Measurements from ENCODE around the gene OTULIN.

The OTULIN gene

GRCh38 chr5:14669415-14669814 lies 4.9 kb downstream of the OTULIN start:
- DNase-seq, result no peak

DNA sequence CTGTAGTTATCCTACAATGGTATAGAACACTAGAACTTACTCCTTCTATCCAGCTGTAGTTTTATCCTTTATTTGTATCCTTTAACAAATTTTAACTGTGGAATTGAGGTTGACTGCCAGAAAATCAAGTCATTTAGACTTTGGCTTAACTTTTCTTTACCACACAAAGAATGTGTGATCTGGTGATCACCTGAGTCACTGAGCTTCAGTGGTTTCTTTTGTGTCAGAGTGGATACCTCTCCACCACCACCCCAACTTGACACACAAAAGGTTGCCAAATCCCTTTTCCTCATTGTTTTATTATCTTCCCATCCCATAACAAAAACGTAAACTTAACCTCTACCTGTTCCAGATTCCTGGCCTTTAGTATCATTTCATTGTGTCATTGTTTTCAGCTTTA lies 5.5 kb downstream of the OTULIN start:
- no peak for DNase-seq

GRCh38 chr5:14671414-14671813 lies 6.9 kb downstream of the OTULIN start:
- no peak for DNase-seq

- no peak for DNase-seq
Observed at GRCh38 chr5:14672082-14672481, 7.6 kb downstream of the OTULIN start.

- DNase-seq, result no peak
Observed at GRCh38 chr5:14672484-14673394, 8.2 kb downstream of the OTULIN start.

- DNase-seq, result no peak
Observed at GRCh38 chr5:14673443-14673842, 8.9 kb downstream of the OTULIN start.

GRCh38 chr5:14674983-14675854 lies 10.7 kb downstream of the OTULIN start:
- no peak for DNase-seq

GRCh38 chr5:14675865-14676300 lies 11.4 kb downstream of the OTULIN start:
- DNase-seq, result no peak

GRCh38 chr5:14676320-14676719 lies 11.8 kb downstream of the OTULIN start:
- no peak for DNase-seq

- DNase-seq, result no peak
Observed at GRCh38 chr5:14678773-14679334, 14.3 kb downstream of the OTULIN start.

- DNase-seq, result no peak
Observed at GRCh38 chr5:14679595-14679994, 15.1 kb downstream of the OTULIN start.

DNA sequence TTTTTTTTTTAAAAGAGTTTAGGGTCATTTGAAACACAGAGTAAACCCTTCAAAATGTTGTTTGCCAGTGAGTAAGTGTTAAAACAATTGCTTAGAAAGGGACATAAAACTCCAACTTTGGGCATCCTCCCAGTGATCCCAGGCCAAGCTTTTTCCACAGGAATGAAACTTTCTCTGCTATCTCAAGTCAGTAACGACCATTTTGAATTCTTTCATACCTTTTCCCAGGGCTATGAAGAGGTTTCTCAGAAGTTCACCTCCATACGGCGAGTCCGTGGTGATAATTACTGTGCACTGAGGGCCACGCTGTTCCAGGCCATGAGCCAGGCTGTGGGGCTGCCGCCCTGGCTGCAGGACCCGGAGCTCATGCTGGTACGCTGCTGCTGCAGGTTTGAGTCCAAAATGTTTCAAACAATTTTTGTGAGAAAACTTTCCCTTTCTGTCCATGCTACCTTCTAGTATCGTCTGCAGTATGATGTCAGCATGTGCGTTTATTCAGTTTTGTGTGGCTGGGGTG lies 16.8 kb downstream of the OTULIN start:
- DNase-seq, result no peak

GRCh38 chr5:14683906-14684455 lies 19.5 kb downstream of the OTULIN start:
- DNase-seq, result no peak

- DNase-seq, result no peak
Observed at GRCh38 chr5:14684757-14685156, 20.2 kb downstream of the OTULIN start.

DNA sequence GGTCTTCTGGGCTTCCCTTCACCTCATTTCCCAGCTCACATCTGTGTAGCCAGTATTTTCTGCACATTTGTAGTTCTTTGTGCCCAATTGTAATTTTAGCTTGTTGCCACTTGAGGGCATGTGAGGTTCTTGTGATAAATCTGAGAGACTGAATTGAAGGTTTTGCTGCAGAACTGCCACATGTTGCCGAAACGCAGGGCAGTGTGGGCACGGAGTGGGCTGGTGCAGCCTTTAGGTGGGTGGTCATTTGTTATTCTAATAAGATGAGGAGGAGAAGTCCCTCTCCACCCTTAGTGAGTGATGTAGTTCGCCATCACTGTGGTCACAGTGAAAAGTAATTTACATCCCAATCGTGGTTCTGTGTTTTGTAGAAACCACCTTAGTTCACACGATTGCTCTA lies 21.2 kb downstream of the OTULIN start:
- DNase-seq, result no peak

DNA sequence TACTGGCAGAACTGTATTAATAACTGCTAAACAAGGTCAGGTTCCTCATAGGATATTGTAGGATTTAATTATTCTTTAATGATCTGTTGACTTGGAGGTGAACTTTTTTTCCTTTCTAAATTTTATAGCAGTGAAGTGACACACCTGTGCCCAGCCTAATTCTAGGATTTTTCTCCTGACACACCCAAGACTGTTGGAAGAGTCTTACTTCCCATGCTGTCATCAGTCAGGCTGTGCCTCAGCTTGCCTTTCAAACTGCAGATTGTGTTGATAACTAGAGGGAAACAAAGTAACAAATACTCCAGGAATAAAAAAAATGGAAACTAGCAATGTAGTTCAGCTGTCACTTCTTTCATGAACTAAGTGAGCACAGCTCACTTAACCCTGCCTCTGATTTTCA lies 22.0 kb downstream of the OTULIN start:
- no peak for DNase-seq

DNA sequence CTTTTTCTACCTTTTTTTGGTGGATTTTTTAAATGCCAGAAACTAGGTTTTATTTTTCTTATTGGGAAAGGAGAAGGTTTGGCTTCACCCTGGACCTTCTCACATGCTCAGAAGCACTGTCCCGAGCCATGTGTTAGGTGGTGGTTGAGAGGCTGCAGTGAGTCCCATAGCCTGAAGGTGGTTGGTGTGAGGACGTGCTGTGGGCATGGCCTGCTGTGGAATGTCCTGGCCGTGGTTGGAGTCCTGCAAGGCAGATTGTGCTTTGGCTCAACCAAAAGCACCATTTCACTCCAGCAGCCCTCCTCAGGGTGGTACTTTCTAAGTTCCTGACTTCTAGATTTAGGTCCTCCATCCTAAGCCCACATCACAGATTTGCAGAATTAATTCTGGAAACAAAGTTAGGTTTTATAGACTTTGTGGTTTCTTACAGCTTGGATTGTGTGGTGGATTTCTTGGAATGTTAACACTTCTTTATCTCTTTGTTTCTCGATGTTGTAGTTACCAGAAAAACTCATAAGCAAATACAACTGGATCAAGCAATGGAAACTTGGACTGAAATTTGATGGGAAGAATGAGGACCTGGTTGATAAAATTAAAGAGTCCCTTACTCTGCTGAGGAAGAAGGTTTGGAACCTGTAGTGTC lies 22.6 kb downstream of the OTULIN start:
- DNase-seq, result no peak

GRCh38 chr5:14693070-14693469 lies 28.6 kb downstream of the OTULIN start:
- DNase-seq, result no peak

GRCh38 chr5:14695152-14695551 lies 30.6 kb downstream of the OTULIN start:
- DNase-seq, result no peak

DNA sequence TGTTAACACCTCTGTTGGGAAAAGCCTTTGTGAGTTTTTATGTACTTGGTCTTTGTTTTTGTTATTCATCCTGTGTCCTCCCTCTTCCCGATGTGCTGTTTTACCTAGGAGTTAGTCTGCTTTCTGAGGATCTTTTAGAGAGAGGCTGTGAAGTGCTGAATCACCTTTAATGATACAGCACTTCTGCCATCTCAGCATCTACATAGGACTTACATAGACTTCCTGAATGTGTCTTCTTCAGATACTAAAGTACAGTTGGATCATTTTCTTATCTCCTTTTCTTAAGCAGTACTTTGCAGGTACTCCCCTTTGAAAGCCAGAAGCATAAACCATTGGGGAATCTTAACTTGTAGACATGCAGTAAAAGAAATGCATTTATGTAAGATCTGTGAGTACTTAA lies 31.5 kb downstream of the OTULIN start:
- no peak for DNase-seq

DNA sequence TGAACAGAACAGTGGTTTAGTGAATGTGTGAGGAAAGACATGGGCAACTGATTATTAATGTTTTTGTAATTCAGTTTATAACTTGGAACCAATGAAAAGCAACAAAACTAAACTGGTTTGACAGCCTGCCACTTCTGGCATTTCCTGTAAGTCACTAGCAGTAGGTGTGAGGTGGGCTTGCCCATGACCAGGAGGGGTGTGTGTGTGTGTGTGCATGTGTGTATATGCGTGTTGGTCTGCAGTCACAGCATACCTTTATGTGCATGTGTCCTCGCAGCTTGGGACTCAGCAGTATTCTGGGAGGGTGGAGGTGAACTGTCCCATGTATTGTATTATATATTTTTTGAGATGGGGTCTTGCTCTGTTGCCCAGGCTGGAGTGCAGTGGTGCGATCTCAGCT lies 32.3 kb downstream of the OTULIN start:
- DNase-seq, result no peak

- no peak for DNase-seq
Observed at GRCh38 chr5:14698495-14698894, 34.0 kb downstream of the OTULIN start.

All from T-helper 9 cell (primary cell).